ENCODE measurements around the gene DCLRE1C.
"Not testable (repeated sequence)": the region's sequence is repeated elsewhere in the genome, so short reads cannot be mapped to it uniquely, and the experiment has no call there.

DCLRE1C gene

DNA sequence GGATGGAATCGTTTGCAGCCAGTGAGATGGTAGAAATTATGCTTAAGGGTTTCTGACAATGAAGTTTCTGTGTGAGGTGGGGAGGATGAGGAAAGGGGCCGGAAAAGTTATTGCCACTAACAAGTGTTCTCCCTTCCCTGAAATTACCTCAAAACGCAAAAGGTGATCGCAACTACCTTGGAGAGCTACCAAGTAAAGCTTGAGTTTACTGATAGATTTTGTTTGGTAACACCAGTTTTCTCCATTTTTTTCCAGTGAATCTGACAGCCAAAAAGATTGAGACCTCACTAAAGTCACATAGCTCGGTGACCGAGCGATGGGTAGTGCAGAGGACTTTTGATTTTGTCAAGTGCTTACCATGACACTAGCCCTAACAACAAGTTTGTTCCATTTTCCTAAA, 73.7 kb downstream of the DCLRE1C start:
- DNase-seq (ENCODE audit: low spot score): peak; percentile 7

DNA sequence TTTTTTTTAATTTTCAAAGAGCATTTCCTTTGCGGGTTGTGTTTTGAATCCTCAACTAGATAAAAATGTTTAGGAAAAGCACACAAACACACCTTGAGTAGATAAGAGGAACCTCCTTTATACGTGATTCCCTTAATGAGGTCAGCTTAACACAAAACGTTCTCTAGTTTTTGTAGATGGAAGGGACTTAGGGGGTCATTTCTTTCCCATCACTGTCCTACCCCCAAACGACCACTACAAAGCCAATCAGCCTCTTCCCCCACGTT, 74.0 kb downstream of the DCLRE1C start:
- DNase-seq (ENCODE audit: low spot score): no peak

DNA sequence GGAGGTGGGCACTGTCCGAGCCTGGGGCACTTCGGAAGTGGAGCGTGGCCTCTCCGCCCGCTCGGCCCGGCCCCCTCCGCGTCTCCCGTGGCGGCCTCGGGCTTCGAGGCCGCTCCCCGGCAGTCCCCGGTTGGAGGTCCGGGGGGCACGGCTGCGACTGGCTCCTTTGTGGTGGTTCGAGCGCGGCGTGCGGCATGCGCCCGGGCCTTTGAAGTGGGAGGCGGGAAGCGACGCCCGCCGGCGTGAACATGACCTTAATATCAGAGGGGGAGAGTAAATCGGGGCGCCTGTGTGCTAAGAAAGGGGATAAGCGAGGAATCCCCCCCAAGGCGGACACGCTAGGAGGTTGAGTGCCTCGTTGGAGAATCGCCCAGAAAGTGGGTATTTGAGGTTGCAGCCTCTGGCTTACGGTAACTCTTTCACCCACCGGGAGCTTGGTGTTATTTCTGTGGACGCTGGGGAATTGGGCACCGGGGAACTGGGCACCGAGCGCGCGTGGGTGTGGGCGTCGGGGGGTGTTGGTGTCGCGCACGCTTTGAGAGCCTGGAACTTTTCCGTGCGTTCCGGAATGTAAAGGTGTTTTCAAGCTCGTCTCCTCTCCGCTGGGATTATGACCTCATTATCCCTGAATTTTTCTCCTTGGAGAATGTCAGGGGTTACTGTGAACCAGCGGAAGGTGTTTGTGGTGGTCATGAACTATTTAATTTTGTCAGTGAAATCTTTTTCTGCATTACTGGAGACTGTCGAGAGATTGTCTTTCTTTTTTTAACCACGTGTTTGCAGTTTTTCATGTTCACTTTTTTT, 74.6 kb downstream of the DCLRE1C start:
- DNase-seq (ENCODE audit: low spot score): peak; percentile 22

DNA sequence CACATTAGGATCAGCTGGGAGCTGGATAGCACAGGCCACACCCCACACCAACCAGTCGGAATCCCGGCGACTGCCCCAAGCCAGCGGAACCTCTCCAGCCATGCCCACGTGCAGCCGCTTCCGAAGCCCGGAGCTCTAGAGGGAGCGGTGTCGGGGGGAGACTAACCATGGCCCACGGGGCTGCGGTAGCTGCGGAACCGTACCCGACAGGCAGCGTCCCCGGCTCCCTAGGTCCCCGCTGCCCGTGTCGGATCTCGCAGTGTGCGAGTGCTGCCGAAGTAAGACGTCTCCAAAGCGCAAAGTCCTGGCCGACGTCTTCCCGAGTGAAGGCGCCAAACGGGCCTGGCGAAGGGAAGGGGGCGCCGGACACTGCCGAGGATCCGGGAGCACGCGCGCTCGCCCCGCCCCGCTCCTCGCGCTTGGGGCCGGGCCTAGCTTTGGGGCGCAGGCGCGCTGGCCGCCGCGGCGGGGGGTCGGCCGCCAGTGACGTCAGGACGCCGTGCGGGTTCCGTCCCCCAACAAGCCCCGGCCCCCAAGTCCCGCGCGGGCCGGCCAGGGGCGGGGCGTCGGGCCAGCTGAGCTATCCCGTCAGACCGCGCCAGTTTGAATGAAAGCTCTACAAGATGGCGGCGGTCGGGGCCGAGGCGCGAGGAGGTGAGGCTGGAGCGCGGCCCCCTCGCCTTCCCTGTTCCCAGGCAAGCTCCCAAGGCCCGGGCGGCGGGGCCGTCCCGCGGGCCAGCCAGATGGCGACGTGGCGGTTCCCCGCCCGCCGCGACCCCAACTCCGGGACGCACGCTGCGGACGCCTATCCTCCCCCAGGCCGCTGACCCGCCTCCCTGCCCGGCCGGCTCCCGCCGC, 75.4 kb downstream of the DCLRE1C start, which contains the start of gene SUV39H2:
TSS of gene SUV39H2 (plus strand) at position 601 of the 858 bp plus-strand sequence. CDS start at position 624, 23 bp downstream.
- DNase-seq (ENCODE audit: low spot score): peak; percentile 100

DNA sequence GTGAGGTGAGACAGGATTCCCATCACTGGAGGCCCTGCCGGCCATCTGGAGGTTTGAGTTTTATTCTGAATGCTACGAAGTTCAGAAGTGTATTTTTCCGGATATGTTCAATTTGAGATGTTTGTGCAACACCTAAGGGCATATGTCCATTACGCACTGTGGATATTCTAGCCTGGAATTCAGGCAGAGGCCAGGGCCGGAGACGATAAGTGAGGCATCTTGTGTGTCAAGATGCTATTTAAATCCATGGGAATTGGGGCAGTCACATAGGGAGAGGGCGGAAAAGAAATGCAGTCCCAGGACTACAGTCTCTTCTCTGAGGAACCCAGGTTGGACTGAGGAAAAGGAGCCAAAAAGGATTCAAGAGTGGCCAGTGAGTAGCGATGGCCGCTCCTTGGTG, 77.1 kb downstream of the DCLRE1C start:
- DNase-seq (ENCODE audit: low spot score): no peak

DNA sequence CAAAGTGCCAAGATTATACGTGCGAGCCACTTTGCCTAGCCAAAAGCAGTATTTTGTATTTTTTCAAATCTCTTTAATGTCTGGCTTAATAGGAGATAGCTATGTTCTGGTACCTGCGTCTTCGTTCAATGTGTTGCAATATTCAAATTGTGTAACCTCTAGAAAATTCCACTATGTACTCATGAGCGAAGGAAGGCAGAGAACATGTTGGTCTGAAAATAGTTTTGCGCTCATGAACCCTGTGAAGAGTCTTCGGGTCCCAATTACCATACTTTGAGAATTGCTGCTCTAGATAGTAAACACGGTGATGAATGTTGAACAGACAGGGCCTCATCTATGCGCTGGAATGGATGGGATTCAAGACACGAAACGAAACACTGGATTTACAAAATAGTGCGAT, 78.0 kb downstream of the DCLRE1C start:
- no peak for DNase-seq (ENCODE audit: low spot score)

DNA sequence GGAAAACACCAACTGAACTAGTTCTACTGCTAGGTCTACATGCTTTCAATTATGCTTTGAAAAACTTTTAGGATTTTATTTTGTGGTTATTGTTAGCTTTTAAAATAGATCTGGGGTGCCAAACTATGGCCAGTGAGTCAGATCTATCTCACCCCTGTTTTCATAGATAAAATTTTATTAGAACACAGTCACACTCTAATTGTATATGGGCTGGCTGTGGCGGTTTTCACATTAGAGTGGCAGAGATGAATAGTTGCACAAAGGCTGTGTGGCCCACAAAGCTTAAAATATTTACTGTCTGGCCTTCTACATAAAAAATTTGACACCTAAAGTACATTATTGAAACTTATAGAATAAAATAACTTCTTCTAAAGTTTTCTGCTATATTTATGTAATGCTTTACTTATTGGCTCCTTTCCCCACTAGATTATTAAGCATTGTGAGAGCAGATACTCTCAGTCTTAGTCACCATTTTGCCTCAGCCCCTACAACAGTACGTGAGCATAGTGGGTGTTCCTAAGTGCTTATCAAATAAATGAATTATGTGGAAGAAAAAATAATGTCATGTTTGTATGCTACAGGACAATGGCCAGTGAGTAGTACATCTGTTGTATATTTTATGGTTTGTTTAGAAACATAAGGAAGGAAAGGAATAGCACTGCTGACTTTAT, 80.7 kb downstream of the DCLRE1C start:
- DNase-seq (ENCODE audit: low spot score): peak; percentile 21

DNA sequence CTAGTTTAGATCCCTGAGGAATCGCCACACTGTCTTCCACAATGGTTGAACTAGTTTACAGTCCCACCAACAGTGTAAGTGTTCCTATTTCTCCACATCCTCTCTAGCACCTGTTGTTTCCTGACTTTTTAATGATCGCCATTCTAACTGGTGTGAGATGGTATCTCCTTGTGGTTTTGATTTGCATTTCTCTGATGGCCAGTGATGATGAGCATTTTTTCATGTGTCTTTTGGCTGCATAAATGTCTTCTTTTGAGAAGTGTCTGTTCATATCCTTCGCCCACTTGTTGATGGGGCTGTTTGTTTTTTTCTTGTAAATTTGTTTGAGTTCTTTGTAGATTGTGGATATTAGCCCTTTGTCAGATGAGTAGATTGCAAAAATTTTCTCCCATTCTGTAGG, 89.0 kb downstream of the DCLRE1C start:
- DNase-seq (ENCODE audit: low spot score): not testable (repeated sequence)

DNA sequence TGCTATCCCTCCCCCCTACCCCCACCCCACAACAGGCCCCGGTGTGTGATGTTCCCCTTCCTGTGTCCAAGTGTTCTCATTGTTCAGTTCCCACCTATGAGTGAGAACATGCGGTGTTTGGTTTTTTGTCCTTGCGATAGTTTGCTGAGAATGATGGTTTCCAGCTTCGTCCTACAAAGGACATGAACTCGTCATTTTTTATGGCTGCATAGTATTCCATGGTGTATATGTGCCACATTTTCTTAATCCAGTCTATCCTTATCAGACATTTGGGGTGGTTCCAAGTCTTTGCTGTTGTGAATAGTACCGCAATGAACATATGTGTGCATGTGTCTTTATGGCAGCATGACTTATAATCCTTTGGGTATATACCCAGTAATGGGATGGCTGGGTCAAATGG, 89.4 kb downstream of the DCLRE1C start:
- not testable (repeated sequence) for DNase-seq (ENCODE audit: low spot score)

DNA sequence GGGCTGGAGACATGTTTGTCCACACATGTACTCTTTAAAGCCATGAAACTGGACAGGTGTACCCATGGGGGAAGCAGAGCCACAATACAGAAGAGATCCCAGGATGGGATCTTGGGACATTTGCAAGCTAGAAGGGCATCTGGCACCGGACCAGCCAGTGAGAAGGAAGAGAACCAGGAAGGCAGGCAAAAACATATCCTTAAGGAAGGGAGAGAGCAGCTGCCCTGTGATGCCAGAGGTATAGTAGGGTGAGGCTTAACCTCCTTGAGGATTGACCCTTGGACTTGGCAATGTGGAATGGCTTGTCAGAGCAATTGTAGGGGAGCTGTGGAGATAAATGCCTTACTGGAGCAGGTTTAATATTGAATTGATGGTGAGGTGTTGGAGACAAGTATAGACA, 93.1 kb downstream of the DCLRE1C start:
- no peak for DNase-seq (ENCODE audit: low spot score)

DNA sequence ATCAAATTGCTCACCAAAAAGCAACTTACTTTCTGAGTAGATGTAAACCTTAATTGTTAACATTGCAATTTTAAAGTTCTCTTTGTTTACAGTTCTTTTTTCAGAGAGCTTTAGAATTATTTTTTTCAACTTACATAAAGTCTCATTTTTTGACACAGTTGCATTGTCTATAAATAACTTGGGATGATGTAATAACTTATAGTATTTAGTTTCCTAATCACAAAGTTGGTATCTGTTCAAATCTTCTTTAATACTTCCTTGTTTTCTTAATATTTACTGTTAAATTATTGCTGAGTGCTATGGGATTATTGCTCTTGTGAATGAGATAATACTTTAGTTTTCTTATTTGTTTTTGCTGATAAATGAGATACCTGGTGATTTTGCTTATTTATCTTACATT, 94.1 kb downstream of the DCLRE1C start:
- no peak for DNase-seq (ENCODE audit: low spot score)

DNA sequence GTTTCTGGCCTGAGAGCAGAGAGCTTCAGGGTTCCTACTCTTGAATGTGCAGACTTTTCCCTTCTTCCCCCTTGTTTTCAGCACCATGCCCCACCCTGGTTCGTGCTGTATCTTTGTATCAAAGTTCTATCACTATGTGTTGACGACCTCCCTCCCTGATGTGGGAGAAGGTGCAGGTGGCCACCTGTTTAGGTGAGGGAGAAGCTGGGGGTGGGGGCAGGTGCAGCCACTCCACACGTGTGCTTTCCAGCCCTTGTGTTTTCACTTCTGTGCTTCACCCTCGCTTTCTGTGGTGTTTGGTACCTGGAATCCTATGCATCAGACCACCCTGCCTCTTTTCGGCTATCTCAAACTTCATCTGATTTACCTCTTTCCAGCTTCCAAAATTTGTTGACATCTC, 94.9 kb downstream of the DCLRE1C start:
- no peak for DNase-seq (ENCODE audit: low spot score)

DNA sequence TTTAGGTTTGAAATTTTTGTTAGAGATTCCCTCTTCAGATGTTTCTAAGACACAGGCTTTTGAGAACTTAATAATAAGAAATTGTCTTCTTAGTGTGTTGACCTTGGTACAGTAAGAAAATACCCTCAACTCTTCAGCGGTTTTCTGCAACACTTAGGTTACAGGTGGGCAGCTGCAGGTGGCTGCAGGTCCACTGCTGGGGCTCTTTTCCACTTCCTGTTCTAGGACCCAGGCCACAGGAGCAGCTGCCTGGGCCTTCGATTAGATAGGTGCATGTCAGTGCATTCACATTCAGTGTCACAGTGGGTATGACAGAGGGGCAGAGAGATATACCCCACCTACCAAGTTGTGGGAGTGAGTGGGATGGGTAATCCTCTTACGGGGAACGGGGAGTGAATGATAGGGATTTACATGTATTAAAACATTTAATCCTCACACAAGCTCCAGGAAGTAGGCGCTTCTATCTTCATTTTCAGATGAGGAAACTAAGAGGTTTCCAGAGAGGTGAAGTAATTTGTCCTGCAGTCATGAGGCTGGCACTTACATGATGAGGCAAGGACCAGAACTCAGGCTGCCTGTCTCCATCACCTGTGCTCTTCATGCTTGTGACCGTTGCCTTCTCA, 95.4 kb downstream of the DCLRE1C start:
- no peak for DNase-seq (ENCODE audit: low spot score)

DNA sequence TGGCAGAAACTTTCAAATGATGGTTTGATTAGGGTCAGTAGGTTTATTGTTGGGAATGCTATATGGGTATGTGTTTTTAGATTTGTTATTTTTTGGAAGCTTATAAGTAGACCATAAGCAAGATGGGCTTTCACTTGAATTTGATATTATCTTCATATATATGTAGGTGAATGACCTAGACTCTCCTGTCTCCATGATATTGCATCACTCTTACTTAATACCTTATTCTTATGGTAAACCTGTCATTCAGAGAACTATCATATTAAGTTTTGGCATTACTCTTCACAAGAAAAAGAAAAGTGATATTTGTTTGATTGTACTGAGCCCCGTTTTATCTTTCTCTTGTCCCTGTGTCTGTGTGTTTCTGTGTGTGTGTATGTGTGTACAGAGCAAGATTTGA, 98.4 kb downstream of the DCLRE1C start:
- DNase-seq (ENCODE audit: low spot score): no peak

DNA sequence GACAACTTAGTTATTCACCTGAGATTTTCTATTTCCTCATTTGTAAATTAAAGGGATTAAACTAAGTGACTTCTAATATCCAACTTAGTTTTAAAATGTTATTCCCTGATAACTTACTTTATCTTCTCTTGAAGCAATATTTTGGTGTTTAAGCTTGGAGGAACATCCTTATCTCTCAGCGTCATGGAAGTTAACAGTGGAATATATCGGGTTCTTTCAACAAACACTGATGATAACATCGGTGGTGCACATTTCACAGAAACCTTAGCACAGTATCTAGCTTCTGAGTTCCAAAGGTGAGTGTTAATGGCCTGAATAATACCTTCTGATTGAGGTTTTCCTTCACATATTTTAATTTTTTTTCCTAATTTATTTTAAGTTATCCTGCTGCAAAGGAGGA, 101.7 kb downstream of the DCLRE1C start:
- DNase-seq (ENCODE audit: low spot score): no peak
